HG03378 (cell line): ENCODE results near the gene PRKAG3.

Experiments used
- ATAC-seq: cut with Tn5 transposase; IDR thresholded peaks from one replicate; pipeline ENCODE4 v1.9.1; 2021; ENCODE audit warnings: mild to moderate bottlenecking, moderate library complexity; ENCODE audit not compliant: unreplicated experiment

The PRKAG3 gene

GRCh38 chr2:218815649-218816048 lies 16.0 kb downstream of the PRKAG3 start:
- ATAC-seq, result no peak

- no peak for ATAC-seq
Measured at GRCh38 chr2:218815244-218815637, 16.4 kb downstream of the PRKAG3 start.

GRCh38 chr2:218814540-218815243 lies 16.9 kb downstream of the PRKAG3 start:
- no peak for ATAC-seq

GRCh38 chr2:218813771-218814460 lies 17.7 kb downstream of the PRKAG3 start:
- no peak for ATAC-seq

GRCh38 chr2:218812861-218813260 lies 18.7 kb downstream of the PRKAG3 start:
- ATAC-seq, result no peak

GRCh38 chr2:218812096-218812815 lies 19.3 kb downstream of the PRKAG3 start:
- ATAC-seq, result no peak

- no peak for ATAC-seq
Measured at GRCh38 chr2:218811382-218811781, 20.2 kb downstream of the PRKAG3 start.

GRCh38 chr2:218810256-218810655 lies 21.3 kb downstream of the PRKAG3 start:
- no peak for ATAC-seq

GRCh38 chr2:218809515-218809914 lies 22.1 kb downstream of the PRKAG3 start:
- ATAC-seq, result no peak

- ATAC-seq, result no peak
Measured at GRCh38 chr2:218807626-218808025, 24.0 kb downstream of the PRKAG3 start.

- ATAC-seq, result no peak
Measured at GRCh38 chr2:218806346-218806978, 25.1 kb downstream of the PRKAG3 start.

GRCh38 chr2:218805627-218806026 lies 26.0 kb downstream of the PRKAG3 start:
- ATAC-seq, result no peak

- ATAC-seq, result no peak
Measured at GRCh38 chr2:218804817-218805216, 26.8 kb downstream of the PRKAG3 start.

- no peak for ATAC-seq
Measured at GRCh38 chr2:218802386-218802994, 29.1 kb downstream of the PRKAG3 start.

GRCh38 chr2:218799990-218800389 lies 31.6 kb downstream of the PRKAG3 start:
- no peak for ATAC-seq

GRCh38 chr2:218798767-218799504 lies 32.7 kb downstream of the PRKAG3 start:
- ATAC-seq, result no peak

- no peak for ATAC-seq
Measured at GRCh38 chr2:218796691-218797090, 34.9 kb downstream of the PRKAG3 start.

- no peak for ATAC-seq
Measured at GRCh38 chr2:218792433-218792832, 39.2 kb downstream of the PRKAG3 start.

- ATAC-seq, result no peak
Measured at GRCh38 chr2:218788529-218789255, 42.9 kb downstream of the PRKAG3 start.

- no peak for ATAC-seq
Measured at GRCh38 chr2:218786133-218786532, 45.5 kb downstream of the PRKAG3 start.
